Measurements from ENCODE around the gene NTN4. TPM values are rescaled to one million over a fixed set of nuclear protein-coding genes. Genes with fewer than 3 reads are reported as not detected.
A peak's percentile ranks its signal among the peaks of the same experiment; 100 is the strongest.

NTN4 gene
- total RNA-seq, 4 donors from 2014 or later: 30.8 to 50.6 (median 32.2) TPM

- Histone ChIP-seq H3K4me1 (peaks cover 0 to 24% (median 2%) of the 10 kb centered on the region in 4 donors), H3K27ac (peak overlapping the region in 1 of 4 donors; percentile 37), H3K36me3 (no peaks in the 10 kb centered on the region), H3K4me3 (no peak overlapping the region), H3K9me3 (no peaks in the 10 kb centered on the region), H3K27me3 (no peaks in the 10 kb centered on the region)
- no peak for TF ChIP-seq EP300 (IDR thresholded peaks at IDR 0.05)
- TF ChIP-seq, protein P1, sequence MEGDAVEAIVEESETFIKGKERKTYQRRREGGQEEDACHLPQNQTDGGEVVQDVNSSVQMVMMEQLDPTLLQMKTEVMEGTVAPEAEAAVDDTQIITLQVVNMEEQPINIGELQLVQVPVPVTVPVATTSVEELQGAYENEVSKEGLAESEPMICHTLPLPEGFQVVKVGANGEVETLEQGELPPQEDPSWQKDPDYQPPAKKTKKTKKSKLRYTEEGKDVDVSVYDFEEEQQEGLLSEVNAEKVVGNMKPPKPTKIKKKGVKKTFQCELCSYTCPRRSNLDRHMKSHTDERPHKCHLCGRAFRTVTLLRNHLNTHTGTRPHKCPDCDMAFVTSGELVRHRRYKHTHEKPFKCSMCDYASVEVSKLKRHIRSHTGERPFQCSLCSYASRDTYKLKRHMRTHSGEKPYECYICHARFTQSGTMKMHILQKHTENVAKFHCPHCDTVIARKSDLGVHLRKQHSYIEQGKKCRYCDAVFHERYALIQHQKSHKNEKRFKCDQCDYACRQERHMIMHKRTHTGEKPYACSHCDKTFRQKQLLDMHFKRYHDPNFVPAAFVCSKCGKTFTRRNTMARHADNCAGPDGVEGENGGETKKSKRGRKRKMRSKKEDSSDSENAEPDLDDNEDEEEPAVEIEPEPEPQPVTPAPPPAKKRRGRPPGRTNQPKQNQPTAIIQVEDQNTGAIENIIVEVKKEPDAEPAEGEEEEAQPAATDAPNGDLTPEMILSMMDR (IDR thresholded peaks at IDR 0.05): no peak
- TF ChIP-seq POLR2A (IDR thresholded peaks at IDR 0.05): no peak
- DNase-seq (ENCODE audit: low spot score in 2 of 2): no peak
- WGBS, 2 donors: 69 to 72% methylated on average over 12 of the region's 12 CpGs
Observed at GRCh38 chr12:95701722-95702418, 88.7 kb downstream of the NTN4 start.

DNA sequence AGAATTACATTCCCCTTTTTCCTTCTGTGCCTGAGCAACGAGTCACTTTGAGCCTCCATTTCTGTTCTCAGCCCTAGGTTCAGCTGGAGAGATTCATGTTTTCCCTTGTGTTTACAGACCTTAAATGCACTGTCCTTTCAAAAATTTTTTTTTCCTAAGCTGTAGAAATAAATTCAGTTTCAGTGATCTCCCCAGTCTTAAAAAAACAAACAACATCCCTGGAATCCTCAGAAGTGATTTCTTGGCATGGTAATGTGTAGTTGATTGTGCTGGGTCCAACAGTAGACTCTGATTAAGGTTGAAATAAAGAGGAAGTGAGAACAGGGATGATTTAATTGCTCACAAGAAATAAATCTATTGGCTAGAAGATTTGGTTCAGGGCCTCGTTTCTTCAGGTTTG is 89.3 kb downstream of the NTN4 start:
- no peaks in the 10 kb centered on the region for H3K27me3 ChIP-seq
- peaks cover 0 to 24% (median 2%) of the 10 kb centered on the region in 4 donors for H3K4me1 ChIP-seq
- H3K4me3 ChIP-seq: no peak overlapping the region
- peak overlapping the region in 1 of 4 donors; percentile 37 for H3K27ac ChIP-seq
- H3K9me3 ChIP-seq: no peaks in the 10 kb centered on the region
- TF ChIP-seq POLR2A (IDR thresholded peaks at IDR 0.05) (no peak), EP300 (IDR thresholded peaks at IDR 0.05) (no peak)
- no peaks in the 10 kb centered on the region for H3K36me3 ChIP-seq
- DNase-seq (ENCODE audit: low spot score in 2 of 2): no peak
- 41 to 53% methylated on average over 2 of the region's 2 CpGs for WGBS, 2 donors

DNA sequence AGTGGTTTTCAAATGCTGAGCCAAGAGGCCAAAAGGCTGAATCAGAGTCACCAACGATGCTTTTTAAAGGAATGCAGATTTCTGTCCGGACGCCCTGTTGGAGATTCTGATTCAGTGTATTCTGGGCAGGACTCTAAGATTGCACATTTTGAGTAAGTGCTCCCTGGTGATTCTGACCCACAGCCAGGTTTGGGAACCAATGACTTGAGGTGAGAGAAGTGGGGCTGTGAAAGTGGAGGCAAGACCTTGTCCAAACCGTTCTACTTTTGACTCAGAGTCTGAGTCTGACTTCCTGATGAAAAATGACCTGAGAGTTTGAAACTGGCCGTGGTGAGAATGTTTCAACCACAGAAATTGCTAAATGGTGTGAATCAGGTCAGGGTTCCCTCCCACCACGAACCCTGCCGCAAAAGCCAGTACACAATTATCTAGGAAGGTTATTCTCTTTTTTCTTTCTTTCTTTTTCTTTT is 90.2 kb downstream of the NTN4 start:
- Histone ChIP-seq H3K27me3 (no peaks in the 10 kb centered on the region), H3K4me3 (no peak overlapping the region), H3K9me3 (no peaks in the 10 kb centered on the region), H3K4me1 (peaks cover 0 to 24% (median 2%) of the 10 kb centered on the region in 4 donors), H3K36me3 (no peaks in the 10 kb centered on the region), H3K27ac (peak overlapping the region in 1 of 4 donors; percentile 6)
- 49 to 57% methylated on average over 7 of the region's 7 CpGs for WGBS, 2 donors
- TF ChIP-seq, protein P1 (IDR thresholded peaks at IDR 0.05): no peak
- TF ChIP-seq POLR2A (IDR thresholded peaks at IDR 0.05): no peak
- TF ChIP-seq EP300 (IDR thresholded peaks at IDR 0.05): no peak
- no peak for DNase-seq (ENCODE audit: low spot score in 2 of 2)

DNA sequence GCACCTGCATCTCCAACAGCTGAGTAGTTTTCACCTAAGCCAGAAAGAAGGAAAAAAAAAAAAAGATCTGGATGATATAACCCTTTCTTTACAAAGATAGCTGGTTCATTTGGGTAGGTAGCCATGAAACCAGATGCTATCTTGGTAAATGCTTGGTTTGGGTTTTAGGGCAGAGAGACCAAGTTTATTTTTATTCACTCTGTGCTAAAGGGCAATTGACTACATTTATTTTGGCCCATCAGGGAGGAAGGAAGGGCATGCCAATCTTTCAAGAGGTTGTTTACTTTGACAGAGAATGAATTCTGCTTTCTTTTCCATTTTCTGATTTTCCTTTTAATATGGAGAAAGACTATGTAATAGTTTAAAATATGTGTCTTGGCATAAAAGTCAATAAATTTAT is 91.0 kb downstream of the NTN4 start:
- H3K4me1 ChIP-seq: peaks cover 0 to 27% (median 2%) of the 10 kb centered on the region in 4 donors
- TF ChIP-seq, protein P1 (IDR thresholded peaks at IDR 0.05): no peak
- TF ChIP-seq POLR2A (IDR thresholded peaks at IDR 0.05): no peak
- TF ChIP-seq EP300 (IDR thresholded peaks at IDR 0.05): no peak
- no peaks in the 10 kb centered on the region for H3K9me3 ChIP-seq
- H3K27ac ChIP-seq: no peak overlapping the region
- no peaks in the 10 kb centered on the region for H3K27me3 ChIP-seq
- no peak overlapping the region for H3K4me3 ChIP-seq
- no peak for DNase-seq (ENCODE audit: low spot score in 2 of 2)
- H3K36me3 ChIP-seq: no peaks in the 10 kb centered on the region

DNA sequence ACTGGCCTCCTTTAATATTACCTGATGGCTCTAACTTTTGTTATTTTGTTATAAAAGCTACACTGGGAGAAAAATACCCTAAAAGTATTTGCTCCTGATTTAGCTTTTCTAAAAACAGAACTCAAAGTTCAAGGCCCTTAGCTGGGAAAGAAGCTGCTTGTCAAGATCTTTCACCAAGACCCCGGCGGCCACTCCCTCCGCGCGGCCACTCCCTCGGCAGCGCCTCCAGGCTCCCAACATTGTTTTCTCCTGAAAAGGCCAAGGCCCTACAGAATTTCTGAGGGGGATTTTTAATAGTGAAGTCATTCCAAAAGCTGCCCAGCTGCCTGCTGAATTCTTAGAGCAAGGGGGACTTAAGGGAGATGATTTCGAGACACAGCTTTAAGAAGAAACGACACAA is 96.4 kb downstream of the NTN4 start:
- Histone ChIP-seq H3K27me3 (no peaks in the 10 kb centered on the region), H3K4me1 (peaks cover 0 to 12% (median 0%) of the 10 kb centered on the region in 4 donors), H3K4me3 (no peak overlapping the region), H3K27ac (peak overlapping the region in 3 of 4 donors; percentile 24 to 57 (median 32)), H3K9me3 (no peaks in the 10 kb centered on the region), H3K36me3 (no peaks in the 10 kb centered on the region)
- no peak for DNase-seq (ENCODE audit: low spot score in 2 of 2)
- 31 to 53% methylated on average over 9 of the region's 9 CpGs for WGBS, 2 donors
- TF ChIP-seq, protein P1 (IDR thresholded peaks at IDR 0.05): no peak
- TF ChIP-seq POLR2A (IDR thresholded peaks at IDR 0.05): no peak
- TF ChIP-seq EP300 (IDR thresholded peaks at IDR 0.05): no peak
